Panc1 (cell line): ENCODE data around the gene ZDHHC18. TPM values are rescaled to one million over a fixed set of nuclear protein-coding genes. Genes with fewer than 3 reads are reported as not detected.
A peak's percentile ranks its signal among the peaks of the same experiment; 100 is the strongest.

Experiments
- ATAC-seq: fragments of 200-7000 bp; cut with Tn5 transposase; 2 replicates; pipeline ENCODE4 v1.9.1; 2020; ENCODE audit warnings: mild to moderate bottlenecking, moderate library complexity
- BruUV-seq: library from RNA; stranded (reverse); fragments of 400-500 nt; replicated peaks from 2 replicates; lab custom pipeline; 2021; lab: Mats Ljungman, UMichigan
- CTCF ChIA-PET: fragments of 300-600 bp; sonication (Branson Sonifier 250); formaldehyde crosslinking; loops from one replicate; lab custom pipeline; 2022; ENCODE audit warnings: antibody characterized with exemption; lab: Charles Lee
- POLR2A ChIA-PET: fragments of 300-600 bp; sonication (Branson Sonifier 250); formaldehyde crosslinking; loops from one replicate; lab custom pipeline; 2022; ENCODE audit warnings: antibody characterized with exemption; lab: Charles Lee
- DNase-seq: peaks from one replicate; pipeline ENCODE4 v3.0.0-alpha.2; 2010; ENCODE audit warnings: low read depth, low spot score
- H3K27ac ChIP-seq: 2 replicates; pipeline ENCODE4 v1.5.1; 2011; ENCODE audit warnings: mild to moderate bottlenecking, low read length, inconsistent platforms
- H3K27me3 ChIP-seq: fragments of 200-500 bp; sonication (Bioruptor generic); 2 replicates; pipeline ENCODE4 v1.6.0; 2014; ENCODE audit warnings: low read length, inconsistent platforms; ENCODE audit not compliant: control insufficient read depth, insufficient read depth
- H3K36me3 ChIP-seq: fragments of 200-500 bp; sonication (Bioruptor generic); 2 replicates; pipeline ENCODE4 v1.5.1; 2014; ENCODE audit warnings: inconsistent platforms, mild to moderate bottlenecking, low read length, moderate library complexity; ENCODE audit not compliant: control insufficient read depth, insufficient read depth
- H3K4me1 ChIP-seq: 2 replicates; pipeline ENCODE4 v1.5.1; 2011; ENCODE audit warnings: inconsistent platforms, mild to moderate bottlenecking, low read length, moderate library complexity; ENCODE audit not compliant: control insufficient read depth, insufficient read depth
- H3K4me3 ChIP-seq, 2 experiments: 2 replicates each; pipeline ENCODE4 v1.5.1; 2011 to 2012; ENCODE audit warnings: low read depth in 2 of 2, low read length in 2 of 2, mild to moderate bottlenecking in 2 of 2, inconsistent platforms in 1 of 2, moderate library complexity in 1 of 2
- H3K9me3 ChIP-seq: fragments of 200-500 bp; sonication (Bioruptor generic); 2 replicates; pipeline ENCODE4 v1.5.1; 2014; ENCODE audit warnings: low read depth, mild to moderate bottlenecking, inconsistent platforms, low read length, moderate library complexity; ENCODE audit not compliant: control insufficient read depth, insufficient read depth
- POLR2AphosphoS5 ChIP-seq: IDR thresholded peaks from 2 replicates; pipeline ENCODE4 v1.6.1; 2012; ENCODE audit warnings: mild to moderate bottlenecking, low read depth, low read length, moderate library complexity
- SIN3A ChIP-seq: IDR thresholded peaks from 2 replicates; pipeline ENCODE4 v1.6.1; 2012; ENCODE audit warnings: low read depth, mild to moderate bottlenecking, low read length, moderate library complexity, borderline replicate concordance; ENCODE audit not compliant: insufficient read depth
- TCF7L2 ChIP-seq: IDR thresholded peaks from 2 replicates; pipeline ENCODE4 v1.6.1; 2011; ENCODE audit warnings: mild to moderate bottlenecking, low read depth, low read length, inconsistent platforms
- in situ Hi-C: cut with HindIII; loops from 2 replicates; pipeline ENCODE4 v1.10.0; 2016; ENCODE audit warnings: low sequenced_read_pairs, low pct_unique_long_range_greater_than_20kb
- intact Hi-C: fragments of 100-400 bp; cut with micrococcal nuclease; formaldehyde crosslinking; loops from one replicate; pipeline ENCODE4 v1.10.0; 2022; ENCODE audit not compliant: unreplicated experiment
- total RNA-seq: library from RNA; stranded (reverse); gene quantifications from one replicate; pipeline ENCODE4 v1.2.1, GENCODE V29; 2021; ENCODE audit not compliant: unreplicated experiment
- TF ChIP-seq, protein P1 (sequence below), 2 experiments: IDR thresholded peaks; 2 replicates each; pipeline ENCODE4 v1.6.1; 2011 to 2012; ENCODE audit warnings: low read depth in 2 of 2, control low read depth in 1 of 2, low read length in 1 of 2, mild to moderate bottlenecking in 1 of 2, moderate library complexity in 1 of 2; ENCODE audit not compliant: insufficient read depth in 1 of 2
- TF ChIP-seq, protein P2 (sequence below): fragments of 450-650 bp; IDR thresholded peaks from 2 replicates; pipeline ENCODE4 v1.5.1; 2017; ENCODE audit warnings: mild to moderate bottlenecking

ZDHHC18 gene
- total RNA-seq, 1 experiment from 2014 or later, result 45.4 TPM

DNA sequence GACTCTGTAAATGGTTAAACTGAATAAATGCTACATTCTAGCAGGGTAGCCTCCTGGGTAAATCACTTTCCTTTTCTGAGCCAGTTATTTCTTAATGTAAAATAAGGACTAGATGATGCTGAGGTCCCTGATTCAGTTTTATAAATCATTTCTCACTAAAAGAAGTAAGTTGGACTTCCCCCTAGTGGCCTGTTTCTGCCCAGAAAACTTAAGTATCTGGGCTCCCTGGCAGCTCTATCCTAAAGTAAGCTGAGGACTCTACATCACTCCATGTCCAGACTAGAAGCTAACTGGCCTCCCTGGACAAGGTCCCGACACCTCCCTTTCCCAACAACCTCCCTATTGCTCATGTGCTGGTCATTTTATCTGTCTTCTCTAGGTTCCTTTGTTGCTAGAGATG is 60.6 kb downstream of the ZDHHC18 start:
- DNase-seq (no peak), ATAC-seq (peak; percentile 37; the same call in 1 of the 2 replicates)
- TF ChIP-seq, protein P1, sequence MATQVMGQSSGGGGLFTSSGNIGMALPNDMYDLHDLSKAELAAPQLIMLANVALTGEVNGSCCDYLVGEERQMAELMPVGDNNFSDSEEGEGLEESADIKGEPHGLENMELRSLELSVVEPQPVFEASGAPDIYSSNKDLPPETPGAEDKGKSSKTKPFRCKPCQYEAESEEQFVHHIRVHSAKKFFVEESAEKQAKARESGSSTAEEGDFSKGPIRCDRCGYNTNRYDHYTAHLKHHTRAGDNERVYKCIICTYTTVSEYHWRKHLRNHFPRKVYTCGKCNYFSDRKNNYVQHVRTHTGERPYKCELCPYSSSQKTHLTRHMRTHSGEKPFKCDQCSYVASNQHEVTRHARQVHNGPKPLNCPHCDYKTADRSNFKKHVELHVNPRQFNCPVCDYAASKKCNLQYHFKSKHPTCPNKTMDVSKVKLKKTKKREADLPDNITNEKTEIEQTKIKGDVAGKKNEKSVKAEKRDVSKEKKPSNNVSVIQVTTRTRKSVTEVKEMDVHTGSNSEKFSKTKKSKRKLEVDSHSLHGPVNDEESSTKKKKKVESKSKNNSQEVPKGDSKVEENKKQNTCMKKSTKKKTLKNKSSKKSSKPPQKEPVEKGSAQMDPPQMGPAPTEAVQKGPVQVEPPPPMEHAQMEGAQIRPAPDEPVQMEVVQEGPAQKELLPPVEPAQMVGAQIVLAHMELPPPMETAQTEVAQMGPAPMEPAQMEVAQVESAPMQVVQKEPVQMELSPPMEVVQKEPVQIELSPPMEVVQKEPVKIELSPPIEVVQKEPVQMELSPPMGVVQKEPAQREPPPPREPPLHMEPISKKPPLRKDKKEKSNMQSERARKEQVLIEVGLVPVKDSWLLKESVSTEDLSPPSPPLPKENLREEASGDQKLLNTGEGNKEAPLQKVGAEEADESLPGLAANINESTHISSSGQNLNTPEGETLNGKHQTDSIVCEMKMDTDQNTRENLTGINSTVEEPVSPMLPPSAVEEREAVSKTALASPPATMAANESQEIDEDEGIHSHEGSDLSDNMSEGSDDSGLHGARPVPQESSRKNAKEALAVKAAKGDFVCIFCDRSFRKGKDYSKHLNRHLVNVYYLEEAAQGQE (IDR thresholded peaks at IDR 0.05; ENCODE audit: insufficient read depth in 1 of 2, low read depth in 2 of 2, low read length in 1 of 2), result no peak
- TF ChIP-seq, protein P2, sequence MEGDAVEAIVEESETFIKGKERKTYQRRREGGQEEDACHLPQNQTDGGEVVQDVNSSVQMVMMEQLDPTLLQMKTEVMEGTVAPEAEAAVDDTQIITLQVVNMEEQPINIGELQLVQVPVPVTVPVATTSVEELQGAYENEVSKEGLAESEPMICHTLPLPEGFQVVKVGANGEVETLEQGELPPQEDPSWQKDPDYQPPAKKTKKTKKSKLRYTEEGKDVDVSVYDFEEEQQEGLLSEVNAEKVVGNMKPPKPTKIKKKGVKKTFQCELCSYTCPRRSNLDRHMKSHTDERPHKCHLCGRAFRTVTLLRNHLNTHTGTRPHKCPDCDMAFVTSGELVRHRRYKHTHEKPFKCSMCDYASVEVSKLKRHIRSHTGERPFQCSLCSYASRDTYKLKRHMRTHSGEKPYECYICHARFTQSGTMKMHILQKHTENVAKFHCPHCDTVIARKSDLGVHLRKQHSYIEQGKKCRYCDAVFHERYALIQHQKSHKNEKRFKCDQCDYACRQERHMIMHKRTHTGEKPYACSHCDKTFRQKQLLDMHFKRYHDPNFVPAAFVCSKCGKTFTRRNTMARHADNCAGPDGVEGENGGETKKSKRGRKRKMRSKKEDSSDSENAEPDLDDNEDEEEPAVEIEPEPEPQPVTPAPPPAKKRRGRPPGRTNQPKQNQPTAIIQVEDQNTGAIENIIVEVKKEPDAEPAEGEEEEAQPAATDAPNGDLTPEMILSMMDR, result peak; percentile 75; the same call in 1 of the 2 replicates
- TF ChIP-seq SIN3A (no peak), POLR2AphosphoS5 (no peak), TCF7L2 (no peak)
- CTCF ChIA-PET, result interaction anchor here (0.6 to 1.6 kb wide), 5 partner anchors 9 to 181 kb away, joined by 3 to 9 read pairs (median 4); no protein-coding TSS in a partner anchor
- H3K4me3 ChIP-seq, result no peak overlapping the region
- no peaks in the 10 kb centered on the region for H3K9me3 ChIP-seq
- BruUV-seq, result no TSS peak
- peaks cover 17% of the 10 kb centered on the region for H3K4me1 ChIP-seq
- peaks cover 20% of the 10 kb centered on the region for H3K36me3 ChIP-seq
- intact Hi-C loops (no loop called here), in situ Hi-C loops (no loop called here)
- no peaks in the 10 kb centered on the region for H3K27me3 ChIP-seq
- no peak overlapping the region for H3K27ac ChIP-seq
- POLR2A ChIA-PET, result interaction anchor here (0.7 kb wide), 1 partner anchor 22 kb away, joined by 4 read pairs; no protein-coding TSS in a partner anchor

DNA sequence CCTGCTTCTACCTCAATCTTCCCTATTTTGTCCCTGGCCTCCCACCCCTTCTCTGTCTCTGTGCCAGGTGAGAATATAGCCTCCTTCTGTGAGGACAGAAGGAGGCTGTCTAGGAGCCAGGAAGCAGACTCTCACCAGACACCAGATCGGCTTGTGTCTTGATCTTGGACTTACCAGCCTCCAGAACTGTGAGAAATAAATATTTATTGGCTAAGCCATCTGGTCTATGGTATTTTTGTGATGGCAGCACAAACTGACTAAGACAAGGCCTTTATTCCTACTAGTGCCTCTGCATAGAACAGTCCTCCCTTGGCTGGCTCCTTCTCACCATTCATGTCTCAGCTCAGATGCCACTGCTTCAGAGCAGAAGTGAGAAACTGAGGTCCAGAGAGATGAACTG is 61.7 kb downstream of the ZDHHC18 start:
- Histone ChIP-seq H3K4me1 (peaks cover 17% of the 10 kb centered on the region), H3K36me3 (peaks cover 18% of the 10 kb centered on the region), H3K27ac (peak overlapping the region; percentile 95), H3K27me3 (no peaks in the 10 kb centered on the region), H3K4me3 (no peak overlapping the region), H3K9me3 (no peaks in the 10 kb centered on the region)
- ChIA-PET POLR2A (no interaction called here), CTCF (no interaction called here)
- intact Hi-C loops, result no loop called here
- TF ChIP-seq SIN3A (no peak), POLR2AphosphoS5 (no peak), TCF7L2 (no peak)
- TF ChIP-seq, protein P2, result no peak
- TF ChIP-seq, protein P1 (IDR thresholded peaks at IDR 0.05; ENCODE audit: insufficient read depth in 1 of 2, low read depth in 2 of 2, low read length in 1 of 2), result no peak
- ATAC-seq (no peak), DNase-seq (no peak)
- TSS peak; percentile 72 for BruUV-seq
- in situ Hi-C loops, result no loop called here
